ENCODE measurements around the gene DNM3.

DNA sequence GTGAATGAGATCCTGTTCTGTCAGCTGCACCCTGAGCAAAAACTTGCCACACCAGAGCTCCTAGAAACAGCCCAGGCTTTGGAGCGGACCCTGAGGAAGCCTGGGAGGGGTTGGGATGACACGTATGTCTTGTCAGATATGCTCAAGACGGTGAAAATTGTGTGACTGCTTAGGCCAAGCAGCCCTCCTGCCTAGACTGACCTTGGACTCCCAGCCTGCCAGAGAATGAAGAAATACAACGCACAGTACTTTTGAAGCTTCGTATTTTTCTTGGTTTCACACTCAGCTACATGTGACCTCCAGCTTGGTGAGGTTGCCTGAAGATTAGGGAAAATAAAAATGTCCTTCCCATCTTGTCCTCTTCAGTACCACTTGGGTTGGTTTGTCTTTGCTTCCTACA, 44.7 kb upstream of the DNM3 start:
- TF ChIP-seq POLR2A (IDR thresholded peaks at IDR 0.05; ENCODE audit: extremely low read depth, insufficient read length) (no peak), MYC (IDR thresholded peaks at IDR 0.05; ENCODE audit: low read depth, low read length) (no peak)
- TF ChIP-seq, protein P1, sequence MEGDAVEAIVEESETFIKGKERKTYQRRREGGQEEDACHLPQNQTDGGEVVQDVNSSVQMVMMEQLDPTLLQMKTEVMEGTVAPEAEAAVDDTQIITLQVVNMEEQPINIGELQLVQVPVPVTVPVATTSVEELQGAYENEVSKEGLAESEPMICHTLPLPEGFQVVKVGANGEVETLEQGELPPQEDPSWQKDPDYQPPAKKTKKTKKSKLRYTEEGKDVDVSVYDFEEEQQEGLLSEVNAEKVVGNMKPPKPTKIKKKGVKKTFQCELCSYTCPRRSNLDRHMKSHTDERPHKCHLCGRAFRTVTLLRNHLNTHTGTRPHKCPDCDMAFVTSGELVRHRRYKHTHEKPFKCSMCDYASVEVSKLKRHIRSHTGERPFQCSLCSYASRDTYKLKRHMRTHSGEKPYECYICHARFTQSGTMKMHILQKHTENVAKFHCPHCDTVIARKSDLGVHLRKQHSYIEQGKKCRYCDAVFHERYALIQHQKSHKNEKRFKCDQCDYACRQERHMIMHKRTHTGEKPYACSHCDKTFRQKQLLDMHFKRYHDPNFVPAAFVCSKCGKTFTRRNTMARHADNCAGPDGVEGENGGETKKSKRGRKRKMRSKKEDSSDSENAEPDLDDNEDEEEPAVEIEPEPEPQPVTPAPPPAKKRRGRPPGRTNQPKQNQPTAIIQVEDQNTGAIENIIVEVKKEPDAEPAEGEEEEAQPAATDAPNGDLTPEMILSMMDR (IDR thresholded peaks at IDR 0.05; ENCODE audit: low read depth, low read length) = no peak
- TF ChIP-seq, protein P2, sequence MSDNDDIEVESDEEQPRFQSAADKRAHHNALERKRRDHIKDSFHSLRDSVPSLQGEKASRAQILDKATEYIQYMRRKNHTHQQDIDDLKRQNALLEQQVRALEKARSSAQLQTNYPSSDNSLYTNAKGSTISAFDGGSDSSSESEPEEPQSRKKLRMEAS (IDR thresholded peaks at IDR 0.05; ENCODE audit: low read depth, low read length) = no peak
